Activated CD4-positive, alpha-beta T cell treated with anti-CD3 and anti-CD28 coated beads, Interleukin-2, amount 50 U/mL, for 1 hour (primary cell): ENCODE results near the gene MSANTD7.
"Not testable (repeated sequence)": the region's sequence is repeated elsewhere in the genome, so short reads cannot be mapped to it uniquely, and the experiment has no call there.

Source experiments
- DNase-seq: peaks from one replicate; pipeline ENCODE4 v3.0.0-alpha.2; 2020

Gene MSANTD7

GRCh38 chr10:14837003-14837756, 926 bp upstream of the MSANTD7 start:
- no peak for DNase-seq

GRCh38 chr10:14838582-14839304, 637 bp downstream of the MSANTD7 start:
- DNase-seq, result peak; percentile 17

- no peak for DNase-seq
Observed at GRCh38 chr10:14839305-14839695, 1.2 kb downstream of the MSANTD7 start.

DNA sequence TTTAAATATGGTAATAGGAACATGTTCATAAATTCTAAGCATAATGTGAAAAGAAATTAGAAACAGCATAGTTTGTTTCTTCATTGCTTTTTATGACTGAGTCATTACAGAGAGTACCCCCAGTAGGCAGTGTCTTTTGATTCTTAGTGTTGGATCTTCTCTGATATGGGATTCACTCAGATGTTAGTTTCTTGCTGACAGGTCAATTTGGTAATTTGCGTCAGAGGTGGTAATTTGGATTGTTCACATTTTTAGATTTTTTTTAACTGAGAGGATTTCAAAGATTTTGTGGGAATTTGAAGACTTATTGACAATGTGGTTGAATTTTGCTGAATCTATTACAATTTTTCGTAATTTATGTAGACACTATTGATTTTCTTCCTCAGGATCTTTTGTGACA, 2.1 kb downstream of the MSANTD7 start:
- DNase-seq, result no peak

DNA sequence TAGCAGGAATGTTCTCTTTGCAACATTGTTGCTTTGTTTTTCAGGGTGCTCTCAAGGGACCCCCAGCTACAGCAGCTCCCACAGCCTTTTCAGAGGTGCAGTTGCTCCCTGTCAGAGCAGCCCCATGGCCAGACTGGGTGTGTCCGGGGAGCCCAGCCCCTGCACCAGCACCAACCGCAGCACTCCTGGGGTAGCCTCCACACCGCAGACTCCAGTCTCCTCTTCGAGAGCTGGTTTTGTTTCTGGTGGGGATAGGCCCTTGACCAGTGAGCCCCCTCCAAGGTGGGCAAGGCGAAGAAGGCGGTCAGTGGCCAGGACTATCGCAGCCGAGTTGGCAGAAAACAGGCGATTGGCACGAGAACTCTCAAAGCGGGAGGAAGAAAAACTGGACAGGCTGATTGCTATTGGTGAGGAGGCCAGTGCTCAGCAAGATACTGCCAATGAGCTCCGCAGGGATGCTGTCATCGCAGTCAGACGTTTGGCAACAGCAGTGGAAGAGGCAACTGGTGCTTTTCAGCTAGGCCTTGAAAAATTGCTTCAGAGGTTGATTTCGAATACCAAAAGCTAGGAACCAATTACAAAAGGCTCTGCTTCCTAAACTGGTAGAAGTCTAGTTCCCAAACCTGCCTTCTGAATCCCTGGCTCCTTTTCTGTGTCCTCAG, 5.4 kb downstream of the MSANTD7 start:
- DNase-seq, result no peak

GRCh38 chr10:14844948-14845347, 6.8 kb downstream of the MSANTD7 start:
- DNase-seq, result no peak

DNA sequence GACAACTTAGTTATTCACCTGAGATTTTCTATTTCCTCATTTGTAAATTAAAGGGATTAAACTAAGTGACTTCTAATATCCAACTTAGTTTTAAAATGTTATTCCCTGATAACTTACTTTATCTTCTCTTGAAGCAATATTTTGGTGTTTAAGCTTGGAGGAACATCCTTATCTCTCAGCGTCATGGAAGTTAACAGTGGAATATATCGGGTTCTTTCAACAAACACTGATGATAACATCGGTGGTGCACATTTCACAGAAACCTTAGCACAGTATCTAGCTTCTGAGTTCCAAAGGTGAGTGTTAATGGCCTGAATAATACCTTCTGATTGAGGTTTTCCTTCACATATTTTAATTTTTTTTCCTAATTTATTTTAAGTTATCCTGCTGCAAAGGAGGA, 14.1 kb downstream of the MSANTD7 start:
- no peak for DNase-seq

DNA sequence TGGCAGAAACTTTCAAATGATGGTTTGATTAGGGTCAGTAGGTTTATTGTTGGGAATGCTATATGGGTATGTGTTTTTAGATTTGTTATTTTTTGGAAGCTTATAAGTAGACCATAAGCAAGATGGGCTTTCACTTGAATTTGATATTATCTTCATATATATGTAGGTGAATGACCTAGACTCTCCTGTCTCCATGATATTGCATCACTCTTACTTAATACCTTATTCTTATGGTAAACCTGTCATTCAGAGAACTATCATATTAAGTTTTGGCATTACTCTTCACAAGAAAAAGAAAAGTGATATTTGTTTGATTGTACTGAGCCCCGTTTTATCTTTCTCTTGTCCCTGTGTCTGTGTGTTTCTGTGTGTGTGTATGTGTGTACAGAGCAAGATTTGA, 17.3 kb downstream of the MSANTD7 start:
- DNase-seq, result no peak

DNA sequence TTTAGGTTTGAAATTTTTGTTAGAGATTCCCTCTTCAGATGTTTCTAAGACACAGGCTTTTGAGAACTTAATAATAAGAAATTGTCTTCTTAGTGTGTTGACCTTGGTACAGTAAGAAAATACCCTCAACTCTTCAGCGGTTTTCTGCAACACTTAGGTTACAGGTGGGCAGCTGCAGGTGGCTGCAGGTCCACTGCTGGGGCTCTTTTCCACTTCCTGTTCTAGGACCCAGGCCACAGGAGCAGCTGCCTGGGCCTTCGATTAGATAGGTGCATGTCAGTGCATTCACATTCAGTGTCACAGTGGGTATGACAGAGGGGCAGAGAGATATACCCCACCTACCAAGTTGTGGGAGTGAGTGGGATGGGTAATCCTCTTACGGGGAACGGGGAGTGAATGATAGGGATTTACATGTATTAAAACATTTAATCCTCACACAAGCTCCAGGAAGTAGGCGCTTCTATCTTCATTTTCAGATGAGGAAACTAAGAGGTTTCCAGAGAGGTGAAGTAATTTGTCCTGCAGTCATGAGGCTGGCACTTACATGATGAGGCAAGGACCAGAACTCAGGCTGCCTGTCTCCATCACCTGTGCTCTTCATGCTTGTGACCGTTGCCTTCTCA, 20.3 kb downstream of the MSANTD7 start:
- no peak for DNase-seq

DNA sequence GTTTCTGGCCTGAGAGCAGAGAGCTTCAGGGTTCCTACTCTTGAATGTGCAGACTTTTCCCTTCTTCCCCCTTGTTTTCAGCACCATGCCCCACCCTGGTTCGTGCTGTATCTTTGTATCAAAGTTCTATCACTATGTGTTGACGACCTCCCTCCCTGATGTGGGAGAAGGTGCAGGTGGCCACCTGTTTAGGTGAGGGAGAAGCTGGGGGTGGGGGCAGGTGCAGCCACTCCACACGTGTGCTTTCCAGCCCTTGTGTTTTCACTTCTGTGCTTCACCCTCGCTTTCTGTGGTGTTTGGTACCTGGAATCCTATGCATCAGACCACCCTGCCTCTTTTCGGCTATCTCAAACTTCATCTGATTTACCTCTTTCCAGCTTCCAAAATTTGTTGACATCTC, 20.9 kb downstream of the MSANTD7 start:
- DNase-seq, result no peak

GRCh38 chr10:14859775-14860174, 21.7 kb downstream of the MSANTD7 start:
- DNase-seq, result no peak

DNA sequence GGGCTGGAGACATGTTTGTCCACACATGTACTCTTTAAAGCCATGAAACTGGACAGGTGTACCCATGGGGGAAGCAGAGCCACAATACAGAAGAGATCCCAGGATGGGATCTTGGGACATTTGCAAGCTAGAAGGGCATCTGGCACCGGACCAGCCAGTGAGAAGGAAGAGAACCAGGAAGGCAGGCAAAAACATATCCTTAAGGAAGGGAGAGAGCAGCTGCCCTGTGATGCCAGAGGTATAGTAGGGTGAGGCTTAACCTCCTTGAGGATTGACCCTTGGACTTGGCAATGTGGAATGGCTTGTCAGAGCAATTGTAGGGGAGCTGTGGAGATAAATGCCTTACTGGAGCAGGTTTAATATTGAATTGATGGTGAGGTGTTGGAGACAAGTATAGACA, 22.7 kb downstream of the MSANTD7 start:
- DNase-seq, result no peak

- DNase-seq, result not testable (repeated sequence)
Observed at GRCh38 chr10:14864466-14864865, 26.4 kb downstream of the MSANTD7 start.

DNA sequence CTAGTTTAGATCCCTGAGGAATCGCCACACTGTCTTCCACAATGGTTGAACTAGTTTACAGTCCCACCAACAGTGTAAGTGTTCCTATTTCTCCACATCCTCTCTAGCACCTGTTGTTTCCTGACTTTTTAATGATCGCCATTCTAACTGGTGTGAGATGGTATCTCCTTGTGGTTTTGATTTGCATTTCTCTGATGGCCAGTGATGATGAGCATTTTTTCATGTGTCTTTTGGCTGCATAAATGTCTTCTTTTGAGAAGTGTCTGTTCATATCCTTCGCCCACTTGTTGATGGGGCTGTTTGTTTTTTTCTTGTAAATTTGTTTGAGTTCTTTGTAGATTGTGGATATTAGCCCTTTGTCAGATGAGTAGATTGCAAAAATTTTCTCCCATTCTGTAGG, 26.8 kb downstream of the MSANTD7 start:
- DNase-seq, result not testable (repeated sequence)

DNA sequence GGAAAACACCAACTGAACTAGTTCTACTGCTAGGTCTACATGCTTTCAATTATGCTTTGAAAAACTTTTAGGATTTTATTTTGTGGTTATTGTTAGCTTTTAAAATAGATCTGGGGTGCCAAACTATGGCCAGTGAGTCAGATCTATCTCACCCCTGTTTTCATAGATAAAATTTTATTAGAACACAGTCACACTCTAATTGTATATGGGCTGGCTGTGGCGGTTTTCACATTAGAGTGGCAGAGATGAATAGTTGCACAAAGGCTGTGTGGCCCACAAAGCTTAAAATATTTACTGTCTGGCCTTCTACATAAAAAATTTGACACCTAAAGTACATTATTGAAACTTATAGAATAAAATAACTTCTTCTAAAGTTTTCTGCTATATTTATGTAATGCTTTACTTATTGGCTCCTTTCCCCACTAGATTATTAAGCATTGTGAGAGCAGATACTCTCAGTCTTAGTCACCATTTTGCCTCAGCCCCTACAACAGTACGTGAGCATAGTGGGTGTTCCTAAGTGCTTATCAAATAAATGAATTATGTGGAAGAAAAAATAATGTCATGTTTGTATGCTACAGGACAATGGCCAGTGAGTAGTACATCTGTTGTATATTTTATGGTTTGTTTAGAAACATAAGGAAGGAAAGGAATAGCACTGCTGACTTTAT, 35.1 kb downstream of the MSANTD7 start:
- DNase-seq, result no peak

- no peak for DNase-seq
Observed at GRCh38 chr10:14875941-14876340, 37.8 kb downstream of the MSANTD7 start.

DNA sequence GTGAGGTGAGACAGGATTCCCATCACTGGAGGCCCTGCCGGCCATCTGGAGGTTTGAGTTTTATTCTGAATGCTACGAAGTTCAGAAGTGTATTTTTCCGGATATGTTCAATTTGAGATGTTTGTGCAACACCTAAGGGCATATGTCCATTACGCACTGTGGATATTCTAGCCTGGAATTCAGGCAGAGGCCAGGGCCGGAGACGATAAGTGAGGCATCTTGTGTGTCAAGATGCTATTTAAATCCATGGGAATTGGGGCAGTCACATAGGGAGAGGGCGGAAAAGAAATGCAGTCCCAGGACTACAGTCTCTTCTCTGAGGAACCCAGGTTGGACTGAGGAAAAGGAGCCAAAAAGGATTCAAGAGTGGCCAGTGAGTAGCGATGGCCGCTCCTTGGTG, 38.7 kb downstream of the MSANTD7 start:
- DNase-seq, result no peak

GRCh38 chr10:14878266-14879123, 40.4 kb downstream of the MSANTD7 start, which contains the start of gene SUV39H2:
Gene SUV39H2 (plus strand): TSS chr10:14878866. CDS start chr10:14878889, 23 bp downstream.
- peak; percentile 87 for DNase-seq

DNA sequence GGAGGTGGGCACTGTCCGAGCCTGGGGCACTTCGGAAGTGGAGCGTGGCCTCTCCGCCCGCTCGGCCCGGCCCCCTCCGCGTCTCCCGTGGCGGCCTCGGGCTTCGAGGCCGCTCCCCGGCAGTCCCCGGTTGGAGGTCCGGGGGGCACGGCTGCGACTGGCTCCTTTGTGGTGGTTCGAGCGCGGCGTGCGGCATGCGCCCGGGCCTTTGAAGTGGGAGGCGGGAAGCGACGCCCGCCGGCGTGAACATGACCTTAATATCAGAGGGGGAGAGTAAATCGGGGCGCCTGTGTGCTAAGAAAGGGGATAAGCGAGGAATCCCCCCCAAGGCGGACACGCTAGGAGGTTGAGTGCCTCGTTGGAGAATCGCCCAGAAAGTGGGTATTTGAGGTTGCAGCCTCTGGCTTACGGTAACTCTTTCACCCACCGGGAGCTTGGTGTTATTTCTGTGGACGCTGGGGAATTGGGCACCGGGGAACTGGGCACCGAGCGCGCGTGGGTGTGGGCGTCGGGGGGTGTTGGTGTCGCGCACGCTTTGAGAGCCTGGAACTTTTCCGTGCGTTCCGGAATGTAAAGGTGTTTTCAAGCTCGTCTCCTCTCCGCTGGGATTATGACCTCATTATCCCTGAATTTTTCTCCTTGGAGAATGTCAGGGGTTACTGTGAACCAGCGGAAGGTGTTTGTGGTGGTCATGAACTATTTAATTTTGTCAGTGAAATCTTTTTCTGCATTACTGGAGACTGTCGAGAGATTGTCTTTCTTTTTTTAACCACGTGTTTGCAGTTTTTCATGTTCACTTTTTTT, 41.2 kb downstream of the MSANTD7 start:
- DNase-seq, result peak; percentile 21

- no peak for DNase-seq
Observed at GRCh38 chr10:14879928-14880193, 41.8 kb downstream of the MSANTD7 start.

DNA sequence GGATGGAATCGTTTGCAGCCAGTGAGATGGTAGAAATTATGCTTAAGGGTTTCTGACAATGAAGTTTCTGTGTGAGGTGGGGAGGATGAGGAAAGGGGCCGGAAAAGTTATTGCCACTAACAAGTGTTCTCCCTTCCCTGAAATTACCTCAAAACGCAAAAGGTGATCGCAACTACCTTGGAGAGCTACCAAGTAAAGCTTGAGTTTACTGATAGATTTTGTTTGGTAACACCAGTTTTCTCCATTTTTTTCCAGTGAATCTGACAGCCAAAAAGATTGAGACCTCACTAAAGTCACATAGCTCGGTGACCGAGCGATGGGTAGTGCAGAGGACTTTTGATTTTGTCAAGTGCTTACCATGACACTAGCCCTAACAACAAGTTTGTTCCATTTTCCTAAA, 42.1 kb downstream of the MSANTD7 start:
- DNase-seq, result no peak
